Activated naive CD8-positive, alpha-beta T cell (primary cell): ENCODE measurements around the gene GRAP2.
"Not testable (repeated sequence)": the region's sequence is repeated elsewhere in the genome, so short reads cannot be mapped to it uniquely, and the experiment has no call there.

ENCODE experiments used
- H3K27ac Mint-ChIP-seq: one replicate; pipeline ENCODE4 v1.8.0; 2021; ENCODE audit warnings: mixed read lengths
- H3K27me3 Mint-ChIP-seq: one replicate; pipeline ENCODE4 v1.8.0; 2021; ENCODE audit warnings: mixed read lengths
- H3K36me3 Mint-ChIP-seq: one replicate; pipeline ENCODE4 v1.8.0; 2021; ENCODE audit warnings: mixed read lengths
- H3K4me1 Mint-ChIP-seq: one replicate; pipeline ENCODE4 v1.8.0; 2021; ENCODE audit warnings: low read depth, mixed read lengths
- H3K4me3 Mint-ChIP-seq: one replicate; pipeline ENCODE4 v1.8.0; 2021; ENCODE audit warnings: mild to moderate bottlenecking, mixed read lengths
- H3K9me3 Mint-ChIP-seq: one replicate; pipeline ENCODE4 v1.8.0; 2021; ENCODE audit warnings: low read depth, mixed read lengths

Gene GRAP2

DNA sequence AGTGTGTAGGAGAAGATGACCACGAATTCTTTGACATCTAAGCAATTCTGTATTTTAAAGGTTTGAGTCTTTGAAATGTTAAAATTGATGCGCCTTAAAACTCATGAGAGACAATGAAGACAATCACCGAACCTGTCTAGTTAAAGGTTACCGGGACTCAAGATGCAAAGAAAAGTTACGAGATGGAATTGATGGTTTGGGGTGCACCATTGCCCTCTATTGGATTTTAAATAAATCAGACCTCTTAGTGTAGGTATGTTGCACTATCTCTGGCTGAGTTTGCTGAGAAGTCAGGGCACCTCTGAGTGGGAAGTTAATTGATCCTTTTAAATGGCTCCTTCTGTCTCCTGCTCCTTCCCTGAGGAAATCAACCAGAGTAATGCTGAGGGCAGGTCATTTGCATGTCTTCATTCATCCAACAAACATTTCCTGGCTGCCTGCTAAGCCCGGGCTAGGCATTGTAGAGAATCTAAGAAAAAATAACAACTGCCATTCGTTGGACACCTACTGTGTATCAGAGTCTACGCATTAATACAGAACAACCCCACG, 39.9 kb downstream of the GRAP2 start:
- H3K27me3 Mint-ChIP-seq, result no peaks in the 10 kb centered on the region
- H3K4me3 Mint-ChIP-seq, result peak overlapping the region; percentile 75
- H3K36me3 Mint-ChIP-seq, result peaks cover 3% of the 10 kb centered on the region
- peaks cover 97% of the 10 kb centered on the region for H3K4me1 Mint-ChIP-seq
- H3K9me3 Mint-ChIP-seq, result no peaks in the 10 kb centered on the region
- H3K27ac Mint-ChIP-seq, result peak overlapping the region; percentile 97

DNA sequence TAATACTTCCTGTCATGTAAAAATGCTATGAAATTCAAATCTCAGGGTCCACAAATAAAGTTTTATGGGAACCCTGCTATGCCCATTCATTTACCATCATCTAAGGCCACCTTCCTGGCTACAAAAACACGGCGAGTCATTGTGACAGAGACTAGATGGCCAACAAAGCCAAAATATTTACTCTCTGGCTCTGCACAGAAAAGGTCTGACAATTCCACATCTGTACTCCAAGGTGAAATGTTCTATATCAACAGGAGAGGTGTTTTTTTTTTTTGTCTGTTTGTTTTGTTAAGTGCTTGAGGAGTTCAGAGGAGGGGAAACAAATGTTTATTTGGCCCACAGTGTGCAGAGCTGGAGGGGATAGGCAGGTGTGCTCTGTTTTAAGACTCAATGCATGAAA, 40.7 kb downstream of the GRAP2 start:
- H3K4me1 Mint-ChIP-seq, result peaks cover 97% of the 10 kb centered on the region
- peak overlapping the region; percentile 30 for H3K4me3 Mint-ChIP-seq
- peak overlapping the region; percentile 97 for H3K27ac Mint-ChIP-seq
- no peaks in the 10 kb centered on the region for H3K27me3 Mint-ChIP-seq
- H3K36me3 Mint-ChIP-seq, result peaks cover 3% of the 10 kb centered on the region
- no peaks in the 10 kb centered on the region for H3K9me3 Mint-ChIP-seq

DNA sequence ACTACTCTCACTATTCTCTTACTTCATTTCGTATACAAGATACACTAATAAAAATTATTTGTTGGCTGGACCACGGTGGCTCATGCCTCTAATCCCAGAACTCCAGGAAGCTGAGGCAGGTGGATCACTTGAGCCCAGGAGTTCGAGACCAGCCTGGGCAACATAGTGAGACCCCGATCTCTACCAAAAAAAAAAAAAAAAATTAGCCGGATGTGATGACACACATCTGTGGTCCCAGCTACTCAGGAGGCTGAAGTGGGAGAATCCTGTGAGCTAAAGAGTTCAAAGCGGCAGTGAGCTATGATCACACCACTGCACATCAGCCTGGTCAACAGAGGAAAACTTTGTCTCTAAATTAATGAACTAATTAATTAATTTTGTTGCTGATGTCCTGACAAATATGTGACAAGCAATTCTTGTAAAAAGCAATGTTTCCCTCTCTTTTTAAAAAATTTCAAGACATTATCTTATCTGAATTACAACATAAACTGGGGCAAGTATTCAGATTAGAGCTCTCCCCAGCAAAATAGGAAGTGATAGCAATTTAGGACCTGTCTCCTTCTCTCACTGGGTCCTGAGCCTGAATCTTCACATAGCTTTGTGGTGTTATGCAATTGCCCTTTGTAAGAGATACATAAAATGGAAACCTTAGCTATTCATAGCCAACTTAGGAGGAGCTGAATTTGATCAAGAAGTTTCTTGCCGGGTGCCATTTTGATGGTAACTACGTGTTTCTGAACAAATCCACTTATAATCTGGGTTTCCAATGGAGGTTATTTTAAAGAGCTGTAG, 41.8 kb downstream of the GRAP2 start:
- H3K27me3 Mint-ChIP-seq, result no peaks in the 10 kb centered on the region
- H3K36me3 Mint-ChIP-seq, result peaks cover 6% of the 10 kb centered on the region
- peak overlapping the region; percentile 97 for H3K27ac Mint-ChIP-seq
- H3K4me3 Mint-ChIP-seq, result peak overlapping the region; percentile 84
- H3K4me1 Mint-ChIP-seq, result peaks cover 97% of the 10 kb centered on the region
- no peaks in the 10 kb centered on the region for H3K9me3 Mint-ChIP-seq

DNA sequence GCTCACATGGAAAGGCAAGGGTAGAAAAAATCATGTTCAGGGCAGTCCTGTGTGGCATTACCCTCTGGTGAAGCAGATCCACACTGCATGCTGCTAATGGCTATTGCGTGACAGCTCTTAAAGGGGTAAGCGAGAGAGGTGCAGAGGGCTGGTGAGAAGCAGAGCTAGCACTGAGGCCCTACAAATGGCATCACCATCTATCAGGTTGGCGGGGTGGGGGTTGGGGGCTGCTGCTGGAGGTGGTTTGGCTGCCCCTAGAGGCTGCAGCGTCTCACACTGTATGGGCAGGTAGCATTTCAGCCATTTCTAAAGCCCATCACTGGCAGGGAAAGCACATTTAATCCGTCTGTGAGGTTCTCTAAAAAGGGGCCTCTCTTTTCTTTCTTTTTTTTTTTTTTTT, 42.5 kb downstream of the GRAP2 start:
- Mint-ChIP-seq H3K27ac (peak overlapping the region; percentile 97), H3K36me3 (peaks cover 6% of the 10 kb centered on the region), H3K4me1 (peaks cover 97% of the 10 kb centered on the region), H3K9me3 (no peaks in the 10 kb centered on the region), H3K27me3 (no peaks in the 10 kb centered on the region), H3K4me3 (peak overlapping the region; percentile 84)

DNA sequence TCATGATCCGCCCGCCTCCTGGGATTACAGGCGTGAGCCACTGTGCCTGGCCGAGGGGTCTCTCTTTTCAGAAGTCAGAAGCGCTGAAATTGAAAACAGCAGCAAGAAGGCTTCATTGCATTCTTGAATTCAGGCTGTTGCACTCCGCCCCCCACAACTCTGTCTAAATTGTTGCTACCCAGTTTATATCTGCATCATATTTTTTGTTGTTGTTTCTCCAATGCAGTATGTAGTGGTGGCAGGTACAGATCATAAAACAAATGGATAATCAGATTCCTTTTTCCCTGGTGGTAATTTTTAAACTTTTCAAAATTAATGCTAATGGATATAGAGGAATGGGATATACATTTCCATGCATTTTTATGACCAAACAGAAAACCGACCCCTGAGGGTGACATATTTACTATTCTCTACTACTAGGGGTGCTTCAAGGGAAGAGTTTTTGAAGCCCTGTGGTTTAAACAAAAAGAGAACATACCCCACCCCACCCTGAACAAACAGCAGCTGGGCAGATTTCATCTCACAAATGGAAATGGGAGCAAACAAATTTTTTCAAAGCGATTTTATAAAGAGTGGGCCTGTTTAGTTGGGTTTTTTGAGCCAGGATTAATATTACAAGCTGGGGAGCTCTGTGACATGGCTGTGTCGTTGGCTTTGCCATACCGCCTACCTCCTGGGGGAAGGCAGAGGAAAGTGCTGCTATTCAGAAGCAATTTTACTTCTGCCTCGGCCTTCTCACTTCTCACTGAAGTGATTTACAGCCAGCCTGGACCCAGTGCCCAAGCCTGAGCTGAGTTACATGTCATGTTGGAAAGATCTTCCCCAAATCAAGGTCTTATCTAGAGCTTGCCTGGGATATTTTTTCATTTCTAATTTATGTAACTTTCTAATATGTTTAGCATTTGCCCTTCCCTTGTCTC, 43.3 kb downstream of the GRAP2 start:
- no peaks in the 10 kb centered on the region for H3K27me3 Mint-ChIP-seq
- peak overlapping the region; percentile 84 for H3K4me3 Mint-ChIP-seq
- peaks cover 15% of the 10 kb centered on the region for H3K36me3 Mint-ChIP-seq
- peaks cover 97% of the 10 kb centered on the region for H3K4me1 Mint-ChIP-seq
- peak overlapping the region; percentile 97 for H3K27ac Mint-ChIP-seq
- H3K9me3 Mint-ChIP-seq, result no peaks in the 10 kb centered on the region

DNA sequence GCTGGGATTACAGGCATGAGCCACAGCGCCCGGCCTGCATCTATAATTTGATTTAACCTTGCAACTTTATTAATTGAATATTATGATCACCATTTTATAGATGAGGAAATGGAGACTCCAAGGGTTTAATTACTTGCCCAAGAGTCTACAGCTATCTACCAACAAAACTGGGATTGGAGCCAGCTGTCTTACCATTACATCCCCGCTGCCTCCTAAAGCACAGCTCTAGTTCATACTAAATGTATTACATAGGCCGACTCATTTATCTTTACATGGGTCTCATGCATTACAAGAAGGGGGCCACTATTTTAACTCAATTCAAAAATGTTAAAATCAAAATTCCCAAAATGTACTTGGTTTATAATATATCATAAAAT, 45.2 kb downstream of the GRAP2 start:
- H3K27ac Mint-ChIP-seq, result peak overlapping the region; percentile 97
- H3K36me3 Mint-ChIP-seq, result peaks cover 26% of the 10 kb centered on the region
- H3K9me3 Mint-ChIP-seq, result peaks cover 4% of the 10 kb centered on the region
- H3K27me3 Mint-ChIP-seq, result no peaks in the 10 kb centered on the region
- peak overlapping the region; percentile 20 for H3K4me3 Mint-ChIP-seq
- H3K4me1 Mint-ChIP-seq, result peaks cover 100% of the 10 kb centered on the region

DNA sequence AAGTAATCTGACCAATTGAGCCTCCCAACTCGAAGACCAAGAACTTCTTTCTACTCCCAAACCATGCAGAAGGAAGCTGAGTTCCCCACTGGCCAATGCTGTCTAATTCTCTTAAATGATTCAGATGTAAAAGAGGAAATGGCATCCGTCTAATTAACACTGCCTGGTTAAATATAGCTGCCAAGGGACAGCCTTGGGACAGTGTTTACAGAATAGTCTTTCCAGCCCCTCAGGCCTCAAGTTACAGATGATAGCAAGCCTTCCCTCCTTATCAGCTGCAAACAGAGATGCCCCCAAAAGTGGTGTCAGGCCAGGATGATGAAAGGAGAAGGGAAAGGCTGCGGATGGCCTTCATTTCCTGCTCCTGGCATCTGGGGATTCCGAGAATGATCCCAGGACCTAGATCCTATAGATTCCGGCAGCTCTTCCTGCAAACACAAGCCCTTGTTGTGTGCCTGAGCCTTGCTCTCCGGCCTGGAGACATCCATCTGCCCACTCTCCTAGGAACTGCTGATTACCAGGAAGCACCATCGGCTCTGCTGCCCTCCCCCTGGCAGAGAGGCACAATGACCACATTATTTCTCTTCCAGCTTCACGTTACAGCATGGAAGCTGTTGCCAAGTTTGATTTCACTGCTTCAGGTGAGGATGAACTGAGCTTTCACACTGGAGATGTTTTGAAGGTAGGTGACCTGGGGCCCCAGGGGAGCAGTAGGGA, 45.8 kb downstream of the GRAP2 start:
- Mint-ChIP-seq H3K4me3 (peak overlapping the region; percentile 79), H3K36me3 (peaks cover 29% of the 10 kb centered on the region), H3K9me3 (peaks cover 4% of the 10 kb centered on the region), H3K4me1 (peaks cover 100% of the 10 kb centered on the region), H3K27ac (peak overlapping the region; percentile 97), H3K27me3 (no peaks in the 10 kb centered on the region)

DNA sequence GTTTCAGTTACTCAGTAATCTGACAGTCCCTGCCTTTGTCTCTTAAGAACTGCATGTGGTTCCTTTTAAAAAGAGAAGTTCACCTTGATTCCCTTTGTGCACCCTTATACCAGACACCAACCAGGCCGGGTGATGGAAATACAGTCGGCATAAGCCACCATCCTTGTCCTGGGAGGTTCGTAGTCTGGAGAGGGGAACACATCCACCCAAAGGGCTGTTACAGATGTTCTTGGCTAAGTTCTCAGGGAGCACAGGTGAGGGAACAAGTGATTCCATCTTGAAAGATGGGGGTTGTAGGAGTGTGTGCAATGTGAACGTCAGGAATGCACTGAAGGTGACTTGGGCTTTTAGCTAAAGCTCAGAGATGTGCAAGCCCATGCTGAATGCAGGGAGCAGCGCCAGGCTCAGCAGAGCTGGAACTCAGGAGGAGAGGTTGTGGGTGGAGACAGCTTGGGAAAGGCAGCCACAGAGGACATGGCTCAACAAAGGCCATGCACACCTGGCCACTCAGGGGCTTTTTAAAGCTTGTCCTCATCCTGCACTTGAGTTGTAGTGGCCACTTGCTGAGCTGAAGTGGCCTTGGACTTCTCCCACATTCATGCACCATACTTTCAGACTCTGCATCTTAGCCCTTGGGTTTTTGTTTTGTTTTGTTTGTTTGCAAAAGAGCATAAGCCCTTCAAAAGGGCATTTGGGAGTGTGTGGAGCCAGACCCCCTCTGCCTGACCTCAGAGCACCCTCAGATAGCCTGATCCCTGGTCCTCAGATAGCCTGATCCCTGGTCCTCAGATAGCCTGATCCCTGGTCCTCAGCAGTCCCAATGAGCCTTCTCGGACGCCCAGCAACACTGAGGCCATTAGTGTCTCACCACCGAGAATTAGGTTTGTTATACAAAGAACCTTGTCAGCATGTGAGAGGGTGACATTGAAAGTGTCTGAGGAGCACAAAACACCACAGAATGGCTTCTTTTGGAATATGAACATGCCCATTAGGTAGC, 46.6 kb downstream of the GRAP2 start:
- Mint-ChIP-seq H3K4me3 (peak overlapping the region; percentile 79), H3K27ac (peak overlapping the region; percentile 97), H3K27me3 (no peaks in the 10 kb centered on the region), H3K4me1 (peaks cover 100% of the 10 kb centered on the region), H3K9me3 (peaks cover 4% of the 10 kb centered on the region), H3K36me3 (peaks cover 31% of the 10 kb centered on the region)

DNA sequence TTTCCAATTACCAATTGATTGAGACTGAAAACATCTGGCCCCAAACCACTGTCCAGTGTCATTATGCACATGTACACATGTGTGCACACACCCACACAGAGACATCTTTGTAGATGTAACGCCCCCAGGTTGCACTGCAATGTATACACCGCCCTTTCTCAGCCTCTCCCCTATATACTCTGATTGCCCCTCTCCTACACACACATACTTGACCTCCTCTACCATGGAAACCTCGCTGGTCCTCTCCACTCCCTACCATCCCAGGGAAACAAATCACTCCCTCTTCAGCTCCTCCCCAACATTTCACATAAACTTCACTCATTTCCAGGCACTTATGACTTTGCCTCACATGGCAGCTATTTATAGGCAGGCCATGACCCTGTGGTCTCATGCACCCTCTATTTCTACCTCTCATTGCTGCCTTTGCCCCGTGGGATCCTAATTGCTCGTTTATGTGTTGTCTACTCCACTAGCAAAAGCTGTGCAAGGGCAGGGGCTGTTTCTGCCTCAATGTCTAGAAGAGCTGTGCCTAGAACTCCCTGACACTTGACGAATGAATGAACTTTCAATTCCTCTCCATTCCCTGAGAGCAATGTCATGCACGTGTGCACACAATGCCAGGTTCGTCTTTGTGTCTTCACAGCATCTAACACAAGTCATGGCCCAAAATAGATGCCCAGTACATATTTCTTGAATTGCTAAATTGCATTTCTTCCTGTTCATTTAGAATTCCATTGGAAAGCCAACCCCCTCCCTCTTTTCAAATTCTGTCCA, 49.3 kb downstream of the GRAP2 start:
- Mint-ChIP-seq H3K27me3 (no peaks in the 10 kb centered on the region), H3K4me3 (peak overlapping the region; percentile 18), H3K27ac (peak overlapping the region; percentile 97), H3K9me3 (peaks cover 4% of the 10 kb centered on the region), H3K36me3 (peaks cover 30% of the 10 kb centered on the region), H3K4me1 (peaks cover 100% of the 10 kb centered on the region)

DNA sequence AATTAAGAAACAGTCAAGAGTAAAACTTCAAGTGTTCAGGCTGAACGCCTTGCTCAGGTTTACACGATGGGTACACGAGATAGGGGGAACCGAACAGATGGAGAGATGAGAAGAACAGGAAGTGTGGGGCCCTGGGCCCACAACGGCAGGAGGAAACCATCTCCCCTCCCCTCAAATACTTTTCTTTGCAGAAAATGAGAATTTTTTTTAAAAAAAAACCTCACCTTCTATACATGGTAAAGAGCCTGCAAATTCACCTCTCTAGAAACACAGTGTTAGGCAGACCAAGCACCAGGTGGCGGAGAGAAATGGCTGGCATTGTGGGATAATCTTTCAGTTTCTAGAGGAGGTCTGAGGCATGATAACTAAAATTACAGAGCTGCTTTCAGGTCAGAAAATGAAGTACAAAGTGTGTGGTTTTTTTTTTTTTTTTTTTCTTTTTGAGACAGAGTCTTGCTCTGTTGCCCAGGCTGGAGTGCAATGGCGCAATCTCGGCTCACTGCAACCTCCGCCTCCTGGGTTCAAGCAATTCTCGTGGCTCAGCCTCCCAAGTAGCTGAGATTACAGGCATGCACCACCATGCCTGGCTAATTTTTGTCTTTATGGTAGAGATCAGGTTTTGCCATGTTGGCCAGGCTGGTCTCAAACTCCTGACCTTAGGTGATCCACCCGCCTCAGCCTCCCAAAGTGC, 50.9 kb downstream of the GRAP2 start:
- Mint-ChIP-seq H3K4me3 (peak overlapping the region; percentile 70), H3K27ac (peak overlapping the region; percentile 97)

DNA sequence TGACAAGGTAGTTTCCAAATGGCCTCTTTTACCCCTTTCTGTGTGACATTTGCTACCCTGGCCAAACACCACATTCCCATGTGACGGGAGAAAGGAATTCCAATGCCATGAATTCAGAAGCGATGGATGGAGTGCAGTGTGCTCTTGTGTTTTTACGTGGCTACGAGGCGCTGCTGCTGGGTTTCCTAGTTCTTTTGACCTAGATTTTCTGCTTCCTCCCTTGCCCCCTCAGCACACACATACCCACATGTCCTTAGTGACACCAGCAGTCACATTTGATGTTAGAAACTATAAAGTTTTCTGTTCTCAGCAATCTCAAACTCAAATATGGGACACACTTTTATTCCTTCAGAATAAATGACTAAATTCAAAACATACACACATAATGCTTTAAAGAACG, 51.5 kb downstream of the GRAP2 start:
- H3K36me3 Mint-ChIP-seq, result peaks cover 35% of the 10 kb centered on the region
- no peaks in the 10 kb centered on the region for H3K27me3 Mint-ChIP-seq

More for the DNA sequence above, 50.9 kb downstream of the GRAP2 start:
- not testable (repeated sequence) for H3K27me3 Mint-ChIP-seq, H3K9me3 Mint-ChIP-seq
- Mint-ChIP-seq H3K36me3 (peaks cover 33% of the 10 kb centered on the region), H3K4me1 (peaks cover 95% of the 10 kb centered on the region)

DNA sequence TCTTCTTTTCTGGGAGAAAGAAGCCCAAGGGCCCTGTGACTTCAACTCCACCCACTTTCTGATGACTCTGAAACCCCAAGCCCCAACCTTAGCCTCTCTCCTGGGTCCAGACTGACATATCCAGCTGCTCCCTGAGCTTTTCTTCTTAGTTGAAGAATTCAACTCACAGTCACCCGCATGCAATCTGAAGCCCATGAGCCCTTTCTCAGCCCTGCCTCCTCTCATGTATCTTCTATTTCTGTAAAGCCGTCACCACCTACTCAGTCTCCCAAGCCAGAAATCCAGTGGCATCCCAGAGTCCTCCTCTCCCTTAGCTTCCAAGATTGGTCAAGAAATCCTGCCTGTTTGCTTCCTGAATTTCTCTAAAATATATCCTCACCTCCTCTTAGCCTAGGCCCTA, 52.2 kb downstream of the GRAP2 start:
- Mint-ChIP-seq H3K9me3 (peaks cover 4% of the 10 kb centered on the region), H3K4me1 (peaks cover 93% of the 10 kb centered on the region), H3K4me3 (peak overlapping the region; percentile 70), H3K36me3 (peaks cover 38% of the 10 kb centered on the region), H3K27ac (peak overlapping the region; percentile 97), H3K27me3 (no peaks in the 10 kb centered on the region)

More for the DNA sequence above, 51.5 kb downstream of the GRAP2 start:
- peaks cover 95% of the 10 kb centered on the region for H3K4me1 Mint-ChIP-seq
- H3K9me3 Mint-ChIP-seq, result peaks cover 4% of the 10 kb centered on the region
- peak overlapping the region; percentile 97 for H3K27ac Mint-ChIP-seq
- H3K4me3 Mint-ChIP-seq, result peak overlapping the region; percentile 70
